Liver (tissue), 9 donors: ENCODE data around the gene TDRD9. TPM values are rescaled to one million over a fixed set of nuclear protein-coding genes. Genes with fewer than 3 reads are reported as not detected.
A peak's percentile ranks its signal among the peaks of the same experiment; 100 is the strongest.

Experiments
- DNase-seq: peaks from one replicate; pipeline ENCODE4 v3.0.0-alpha.2; 2017; ENCODE audit warnings: low spot score
- H3K27ac ChIP-seq, 2 donors: one replicate each; pipeline ENCODE4 v1.7.0; 2013; ENCODE audit warnings: inconsistent platforms in 2 of 2, low read length in 2 of 2, control low read depth in 1 of 2, low read depth in 1 of 2, mild to moderate bottlenecking in 1 of 2
- H3K27me3 ChIP-seq, 4 donors: one replicate each; pipeline versions ENCODE4 v1.6.1 to v1.7.0; 2013; ENCODE audit warnings: low read length in 3 of 4, inconsistent platforms in 1 of 4, mild to moderate bottlenecking in 1 of 4, moderate library complexity in 1 of 4; ENCODE audit not compliant: control insufficient read depth in 4 of 4, insufficient read depth in 4 of 4
- H3K36me3 ChIP-seq, 4 donors: one replicate each; pipeline versions ENCODE4 v1.6.1 to v1.7.0; 2013; ENCODE audit warnings: low read length in 3 of 4, mild to moderate bottlenecking in 3 of 4, low read depth in 1 of 4, moderate library complexity in 1 of 4; ENCODE audit not compliant: control insufficient read depth in 4 of 4, insufficient read depth in 3 of 4
- H3K4me1 ChIP-seq, 4 donors: one replicate each; pipeline versions ENCODE4 v1.6.1 to v1.7.0; 2013; ENCODE audit warnings: low read length in 3 of 4, mild to moderate bottlenecking in 3 of 4, moderate library complexity in 1 of 4; ENCODE audit not compliant: control insufficient read depth in 4 of 4, insufficient read depth in 4 of 4
- H3K4me3 ChIP-seq, 3 donors: one replicate each; pipeline versions ENCODE4 v1.6.1 to v1.7.0; 2013; ENCODE audit warnings: low read length in 3 of 3, control low read depth in 1 of 3, low read depth in 1 of 3, mild to moderate bottlenecking in 1 of 3
- H3K9ac ChIP-seq, 2 donors: one replicate each; pipeline ENCODE4 v1.7.0; 2013; ENCODE audit warnings: low read length in 2 of 2, mild to moderate bottlenecking in 2 of 2, moderate library complexity in 2 of 2, control low read depth in 1 of 2, low read depth in 1 of 2
- H3K9me3 ChIP-seq, 4 donors: one replicate each; pipeline versions ENCODE4 v1.6.1 to v1.7.0; 2013; ENCODE audit warnings: low read length in 3 of 4; ENCODE audit not compliant: control insufficient read depth in 4 of 4
- CTCF ChIP-seq: fragments of 150-350 bp; IDR thresholded peaks from 2 replicates; pipeline ENCODE4 v1.5.1; 2017; ENCODE audit warnings: improper control_type of control experiment, low read depth, low read length; ENCODE audit not compliant: missing input control
- EGR1 ChIP-seq, 2 donors: IDR thresholded peaks; 2 replicates each; pipeline ENCODE4 v1.6.1; 2016 to 2018; ENCODE audit warnings: antibody characterized with exemption in 2 of 2, low read depth in 2 of 2
- FOXA1 ChIP-seq: IDR thresholded peaks from 2 replicates; pipeline ENCODE4 v1.6.1; 2016; ENCODE audit warnings: antibody characterized with exemption
- FOXA2 ChIP-seq: IDR thresholded peaks from 2 replicates; pipeline ENCODE4 v1.6.1; 2016; ENCODE audit warnings: antibody characterized with exemption
- GABPA ChIP-seq, 2 donors: IDR thresholded peaks in 1 of 2; conservative IDR thresholded peaks in 1 of 2; 2 replicates each; pipeline ENCODE4 v1.6.1; 2016; ENCODE audit warnings: antibody characterized with exemption in 2 of 2, mild to moderate bottlenecking in 1 of 2, moderate library complexity in 1 of 2
- HNF4A ChIP-seq, 2 donors: conservative IDR thresholded peaks; 2 replicates each; pipeline ENCODE4 v1.6.1; 2016; ENCODE audit warnings: antibody characterized with exemption in 2 of 2, mild to moderate bottlenecking in 2 of 2
- HNF4G ChIP-seq: IDR thresholded peaks from 2 replicates; pipeline ENCODE4 v1.6.1; 2016; ENCODE audit warnings: antibody characterized with exemption
- JUND ChIP-seq, 2 donors: IDR thresholded peaks; 2 replicates each; pipeline ENCODE4 v1.6.1; 2016; ENCODE audit warnings: antibody characterized with exemption in 2 of 2
- MAX ChIP-seq: IDR thresholded peaks from 2 replicates; pipeline ENCODE4 v1.6.1; 2016; ENCODE audit warnings: antibody characterized with exemption
- NR2F2 ChIP-seq: IDR thresholded peaks from 2 replicates; pipeline ENCODE4 v1.6.1; 2016; ENCODE audit warnings: antibody characterized with exemption
- RAD21 ChIP-seq, 2 donors: IDR thresholded peaks; 2 replicates each; pipeline ENCODE4 v1.6.1; 2016; ENCODE audit warnings: antibody characterized with exemption in 2 of 2, mild to moderate bottlenecking in 2 of 2
- REST ChIP-seq: IDR thresholded peaks from 2 replicates; pipeline ENCODE4 v1.6.1; 2016; ENCODE audit warnings: antibody characterized with exemption, mild to moderate bottlenecking
- RXRA ChIP-seq, 2 donors: IDR thresholded peaks; 2 replicates each; pipeline ENCODE4 v1.6.1; 2017 to 2018; ENCODE audit warnings: antibody characterized with exemption in 2 of 2, mild to moderate bottlenecking in 1 of 2
- SP1 ChIP-seq: IDR thresholded peaks from 2 replicates; pipeline ENCODE4 v1.6.1; 2018; ENCODE audit warnings: antibody characterized with exemption, mild to moderate bottlenecking
- TAF1 ChIP-seq: conservative IDR thresholded peaks from 2 replicates; pipeline ENCODE4 v1.6.1; 2016; ENCODE audit warnings: antibody characterized with exemption, mild to moderate bottlenecking
- YY1 ChIP-seq: IDR thresholded peaks from 2 replicates; pipeline ENCODE4 v1.6.1; 2016; ENCODE audit warnings: antibody characterized with exemption, mild to moderate bottlenecking
- ZBTB33 ChIP-seq: IDR thresholded peaks from 2 replicates; pipeline ENCODE4 v1.6.1; 2016; ENCODE audit warnings: antibody characterized with exemption
- WGBS: extraction: QIAGEN DNeasy Blood & Tissue Kit; methylation state at CpG from one replicate; pipeline ENCODE4 v1.1.7; 2013; 5-methylcytosine and 5-hydroxymethylcytosine counted together
- polyA plus RNA-seq, 2 donors: library from polyadenylated mRNA; stranded (reverse) in 1 of 2; unstranded in 1 of 2; fragments of 200-250 nt in 1 of 2; fragments of >200 nt in 1 of 2; fragmentation: Nextera tagmentation in 1 of 2; extraction: Ambion mirVana in 1 of 2; gene quantifications; one replicate each; pipeline versions ENCODE4 v1.2.1 to v1.2.3, GENCODE V29; 2013 to 2015
- total RNA-seq, 2 donors: library from RNA; depleted of rRNA; stranded (reverse); fragments of >200 nt; gene quantifications; one replicate each; pipeline ENCODE4 v1.2.3, GENCODE V29; 2014
- TF ChIP-seq, protein P1 (sequence below): IDR thresholded peaks from 2 replicates; pipeline ENCODE4 v1.6.1; 2016; ENCODE audit warnings: antibody characterized with exemption
- donor health status: healthy.
- donor health status: healthy.
- donor health status: healthy.
- donor health status: healthy.
- donor health status: healthy.

The TDRD9 gene
- total and polyA plus RNA-seq, 4 donors, result 0.12 to 1.0 (median 0.46) TPM

- Histone ChIP-seq H3K4me3 (no peak overlapping the region), H3K9me3 (no peaks in the 10 kb centered on the region), H3K36me3 (no peaks in the 10 kb centered on the region), H3K27me3 (no peaks in the 10 kb centered on the region), H3K27ac (no peak overlapping the region), H3K9ac (no peak overlapping the region), H3K4me1 (peaks cover 0 to 1% (median 0%) of the 10 kb centered on the region in 4 donors)
- TF ChIP-seq CTCF, result no peak
- no peak for TF ChIP-seq REST
- no peak for TF ChIP-seq YY1
- TF ChIP-seq, protein P1, sequence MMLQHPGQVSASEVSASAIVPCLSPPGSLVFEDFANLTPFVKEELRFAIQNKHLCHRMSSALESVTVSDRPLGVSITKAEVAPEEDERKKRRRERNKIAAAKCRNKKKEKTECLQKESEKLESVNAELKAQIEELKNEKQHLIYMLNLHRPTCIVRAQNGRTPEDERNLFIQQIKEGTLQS, result no peak
- no peak for TF ChIP-seq FOXA2
- no peak for TF ChIP-seq NR2F2
- no peak for TF ChIP-seq JUND (IDR thresholded peaks at IDR 0.05)
- no peak for TF ChIP-seq EGR1 (IDR thresholded peaks at IDR 0.05; ENCODE audit: low read depth in 2 of 2)
- TF ChIP-seq GABPA (IDR thresholded peaks at IDR 0.05 in 1 of 2, conservative IDR thresholded peaks at IDR 0.05 in 1 of 2), result no peak
- TF ChIP-seq RAD21 (IDR thresholded peaks at IDR 0.05), result no peak
- TF ChIP-seq ZBTB33, result no peak
- no peak for TF ChIP-seq MAX
- TF ChIP-seq TAF1, result no peak
- no peak for DNase-seq
- WGBS, result 73% methylated on average over 4 of the region's 4 CpGs
These were observed 41.7 kb downstream of the TDRD9 start for GRCh38 chr14:103969961-103970360.

- Histone ChIP-seq H3K27ac (peak overlapping the region in 1 of 2 donors; percentile 1), H3K9me3 (no peaks in the 10 kb centered on the region), H3K9ac (no peak overlapping the region), H3K36me3 (no peaks in the 10 kb centered on the region), H3K27me3 (no peaks in the 10 kb centered on the region), H3K4me1 (peaks cover 0 to 1% (median 0%) of the 10 kb centered on the region in 4 donors), H3K4me3 (no peak overlapping the region)
- 62% methylated on average over 4 of the region's 4 CpGs for WGBS
- no peak for DNase-seq
- TF ChIP-seq RAD21 (IDR thresholded peaks at IDR 0.05) (peak in 1 of 2 donors; percentile 12), NR2F2 (peak; percentile 92), REST (no peak), EGR1 (IDR thresholded peaks at IDR 0.05; ENCODE audit: low read depth in 2 of 2) (no peak), RXRA (IDR thresholded peaks at IDR 0.05) (peak; percentile 82 to 85), FOXA1 (no peak), FOXA2 (no peak), SP1 (peak; percentile 28), MAX (no peak), HNF4A (conservative IDR thresholded peaks at IDR 0.05) (no peak), HNF4G (no peak), YY1 (no peak), JUND (IDR thresholded peaks at IDR 0.05) (no peak)
- TF ChIP-seq, protein P1, result no peak
These were observed 45.1 kb downstream of the TDRD9 start for GRCh38 chr14:103973354-103973753.
